Testis (tissue), 3 donors: ENCODE measurements around the gene FRS3. TPM values are rescaled to one million over a fixed set of nuclear protein-coding genes. Genes with fewer than 3 reads are reported as not detected.

Experiments
- DNase-seq: peaks from one replicate; pipeline ENCODE4 v3.0.0-alpha.2; 2019
- H3K27ac ChIP-seq, 2 donors: fragments of 200-600 bp; sonication (generic); one replicate each; pipeline ENCODE4 v1.5.1; 2019
- H3K27me3 ChIP-seq: fragments of 200-600 bp; sonication (generic); one replicate; pipeline ENCODE4 v1.5.1; 2019
- H3K36me3 ChIP-seq: fragments of 200-600 bp; sonication (generic); one replicate; pipeline ENCODE4 v1.5.1; 2017; ENCODE audit warnings: low read depth; ENCODE audit errors: missing control alignments
- H3K4me1 ChIP-seq: fragments of 200-600 bp; sonication (generic); one replicate; pipeline ENCODE4 v1.5.1; 2019
- H3K4me3 ChIP-seq, 2 donors: fragments of 200-600 bp; sonication (generic); one replicate each; pipeline ENCODE4 v1.5.1; 2017 to 2019
- H3K9me3 ChIP-seq: fragments of 200-600 bp; sonication (generic); one replicate; pipeline ENCODE4 v1.5.1; 2017
- CTCF ChIP-seq, 3 experiments: fragments of 450-650 bp in 2 of 3; fragments of 200-600 bp in 1 of 3; sonication (generic) in 1 of 3; IDR thresholded peaks; one replicate each; pipeline ENCODE4 v1.5.1; 2016 to 2019; ENCODE audit warnings: antibody characterized with exemption in 3 of 3, mild to moderate bottlenecking in 2 of 3, moderate library complexity in 1 of 3
- POLR2A ChIP-seq: fragments of 450-650 bp; IDR thresholded peaks from one replicate; pipeline ENCODE4 v1.6.1; 2017; ENCODE audit warnings: antibody characterized with exemption, mild to moderate bottlenecking, moderate library complexity
- WGBS, 2 donors: methylation state at CpG; one replicate each; pipeline ENCODE4 v1.1.5; 2018; 5-methylcytosine and 5-hydroxymethylcytosine counted together
- intact Hi-C: fragments of 100-400 bp; cut with DNase I; formaldehyde crosslinking; loops from one replicate; pipeline ENCODE4 v1.15.1; 2023; ENCODE audit warnings: low total_unique reads
- polyA plus RNA-seq: library from polyadenylated mRNA; stranded (reverse); fragments of 350-450 nt; fragmentation: Illumina TruSeq; extraction: RNeasy Lipid Tissue Mini Kit (QIAGEN cat#74804); gene quantifications from one replicate; pipeline ENCODE4 v1.2.3, GENCODE V29; 2014; ENCODE audit warnings: low read depth, low replicate concordance; ENCODE audit not compliant: insufficient read depth
- total RNA-seq, 2 donors: library from RNA; depleted of rRNA; stranded (reverse); fragments of >200 nt; gene quantifications; one replicate each; pipeline ENCODE4 v1.2.3, GENCODE V29; 2016

FRS3 gene
- total and polyA plus RNA-seq, 3 donors from 2014 or later: 33.4 to 39.3 (median 34.1) TPM

- Histone ChIP-seq H3K4me3 (peak overlapping the region; percentile 90 to 96), H3K27me3 (no peaks in the 10 kb centered on the region), H3K36me3 (no peaks in the 10 kb centered on the region), H3K27ac (peak overlapping the region; percentile 57 to 94), H3K4me1 (peaks cover 9% of the 10 kb centered on the region), H3K9me3 (no peaks in the 10 kb centered on the region)
- no peak for TF ChIP-seq POLR2A
- peak; percentile 72 to 83 (median 74) for TF ChIP-seq CTCF (IDR thresholded peaks at IDR 0.05)
- 1 to 4% methylated on average over 5 to 53 of the region's 58 CpGs for WGBS, 2 donors
- intact Hi-C loops: loop anchor here (5.0 kb wide), 2 partner anchors 136 to 261 kb away; partner anchors contain the start of genes BYSL and MED20
- peak; percentile 87 for DNase-seq
Measured at GRCh38 chr6:41786451-41787218, 6.9 kb upstream of the FRS3 start.

GRCh38 chr6:41785689-41786450 is 6.2 kb upstream of the FRS3 start:
- Histone ChIP-seq H3K4me1 (peaks cover 17% of the 10 kb centered on the region), H3K4me3 (peak overlapping the region; percentile 90 to 96), H3K27ac (peak overlapping the region; percentile 57 to 94), H3K27me3 (no peaks in the 10 kb centered on the region), H3K9me3 (no peaks in the 10 kb centered on the region), H3K36me3 (no peaks in the 10 kb centered on the region)
- intact Hi-C loops: loop anchor here (5.0 kb wide), 2 partner anchors 136 to 261 kb away; partner anchors contain the start of genes BYSL and MED20
- DNase-seq: peak; percentile 30
- 11 to 22% methylated on average over 12 to 28 of the region's 29 CpGs for WGBS, 2 donors
- no peak for TF ChIP-seq CTCF (IDR thresholded peaks at IDR 0.05)
- TF ChIP-seq POLR2A: no peak

- DNase-seq: no peak
- no peaks in the 10 kb centered on the region for H3K27me3 ChIP-seq
- H3K9me3 ChIP-seq: no peaks in the 10 kb centered on the region
- H3K36me3 ChIP-seq: no peaks in the 10 kb centered on the region
- WGBS, 2 donors: 77 to 88% methylated on average over 5 to 11 of the region's 11 CpGs
- TF ChIP-seq CTCF (IDR thresholded peaks at IDR 0.05) (no peak), POLR2A (no peak)
- H3K4me3 ChIP-seq: no peak overlapping the region
- H3K4me1 ChIP-seq: peaks cover 18% of the 10 kb centered on the region
- H3K27ac ChIP-seq: no peak overlapping the region
- intact Hi-C loops: loop anchor here (5.0 kb wide), 2 partner anchors 137 to 262 kb away; partner anchors contain the start of genes BYSL and MED20
Measured at GRCh38 chr6:41785254-41785653, 5.6 kb upstream of the FRS3 start.

GRCh38 chr6:41784581-41785171 is 5.0 kb upstream of the FRS3 start:
- no peak for DNase-seq
- intact Hi-C loops: loop anchor here (5.0 kb wide), 2 partner anchors 138 to 263 kb away; partner anchors contain the start of genes BYSL and MED20
- Histone ChIP-seq H3K9me3 (no peaks in the 10 kb centered on the region), H3K4me1 (peaks cover 18% of the 10 kb centered on the region), H3K4me3 (no peak overlapping the region), H3K27ac (no peak overlapping the region), H3K27me3 (no peaks in the 10 kb centered on the region), H3K36me3 (no peaks in the 10 kb centered on the region)
- TF ChIP-seq CTCF (IDR thresholded peaks at IDR 0.05) (no peak), POLR2A (no peak)
- WGBS, 2 donors: 83 to 84% methylated on average over 5 of the region's 5 CpGs
